HG02678 (cell line): Measurements from ENCODE around the gene PDCD7.

Experiments
- ATAC-seq: cut with Tn5 transposase; IDR thresholded peaks from one replicate; pipeline ENCODE4 v1.9.1; 2021; ENCODE audit warnings: mild to moderate bottlenecking, moderate library complexity; ENCODE audit not compliant: unreplicated experiment

PDCD7 gene

GRCh38 chr15:65092911-65093792 is 40.5 kb downstream of the PDCD7 start:
- no peak for ATAC-seq

DNA sequence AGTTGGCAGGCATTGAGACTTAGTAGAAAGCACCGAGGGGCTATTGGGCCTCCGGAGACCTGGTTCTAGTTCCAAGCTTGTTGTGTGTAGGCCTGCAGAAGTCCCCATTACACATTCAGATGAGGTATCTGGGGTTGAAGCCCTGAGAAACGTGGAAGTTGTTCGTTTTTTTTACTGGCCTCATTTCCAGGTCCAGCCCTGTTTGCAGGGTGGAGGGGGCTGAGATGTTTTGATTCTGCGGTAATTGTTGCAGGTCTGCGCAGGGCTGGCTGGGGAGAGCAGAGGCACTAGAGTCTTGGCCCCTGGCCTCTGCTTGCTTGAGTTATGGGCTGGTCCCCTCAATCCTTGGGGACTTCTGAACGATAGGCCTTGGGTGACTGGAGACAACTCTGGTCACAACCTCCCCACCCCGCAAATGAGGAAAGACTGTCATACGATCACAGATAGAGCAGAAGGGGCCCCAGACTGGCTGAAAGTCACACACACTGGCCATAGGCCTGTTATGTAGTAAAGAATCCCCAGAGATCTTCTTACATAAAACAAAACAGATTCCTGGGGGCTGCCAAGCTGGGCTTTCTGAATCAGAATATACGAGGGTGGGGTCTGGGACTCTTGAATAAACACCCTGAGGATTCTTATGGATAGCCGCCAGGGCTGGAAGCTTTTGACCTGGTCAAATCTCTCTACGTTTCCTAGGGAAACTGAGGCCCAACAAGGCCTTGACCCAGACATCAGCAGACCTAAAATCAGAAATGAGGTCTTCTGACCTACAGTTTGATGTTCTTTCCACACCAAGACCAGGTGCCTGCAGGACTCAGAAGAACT is 41.5 kb downstream of the PDCD7 start:
- no peak for ATAC-seq

DNA sequence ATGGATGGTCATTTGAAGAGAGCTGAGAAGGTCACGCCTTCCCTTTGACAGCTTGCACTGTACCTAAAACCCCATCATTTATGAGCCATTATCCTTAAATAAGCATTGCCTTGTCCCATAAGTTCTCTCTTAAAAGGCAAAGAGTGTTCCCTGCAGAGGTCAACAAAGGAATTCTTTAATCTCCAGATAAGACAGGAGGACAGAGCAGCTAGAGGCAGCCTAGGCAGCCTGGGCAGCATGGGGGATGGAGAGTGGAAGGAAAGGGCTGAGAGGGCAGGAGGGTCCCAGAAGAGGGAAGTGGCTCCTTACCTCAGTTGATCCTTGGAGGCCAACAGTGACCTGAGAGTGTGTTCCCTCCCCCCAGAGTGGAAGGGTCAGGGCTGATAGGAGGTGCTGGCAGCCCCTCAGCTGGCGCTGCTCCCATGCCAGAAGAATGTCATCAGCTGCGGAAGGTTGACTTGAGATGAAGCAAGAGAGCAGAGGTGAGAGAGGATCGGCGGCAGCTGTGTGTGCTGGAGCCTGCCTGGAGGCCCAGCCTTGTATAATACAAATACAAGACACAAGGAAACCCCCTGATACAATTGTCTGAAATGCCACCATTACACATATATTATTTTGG is 44.3 kb downstream of the PDCD7 start:
- no peak for ATAC-seq

GRCh38 chr15:65088643-65089021 is 45.0 kb downstream of the PDCD7 start:
- no peak for ATAC-seq

- ATAC-seq: no peak
These were observed 45.5 kb downstream of the PDCD7 start for GRCh38 chr15:65087873-65088642.

- ATAC-seq: no peak
These were observed 46.2 kb downstream of the PDCD7 start for GRCh38 chr15:65087411-65087810.

DNA sequence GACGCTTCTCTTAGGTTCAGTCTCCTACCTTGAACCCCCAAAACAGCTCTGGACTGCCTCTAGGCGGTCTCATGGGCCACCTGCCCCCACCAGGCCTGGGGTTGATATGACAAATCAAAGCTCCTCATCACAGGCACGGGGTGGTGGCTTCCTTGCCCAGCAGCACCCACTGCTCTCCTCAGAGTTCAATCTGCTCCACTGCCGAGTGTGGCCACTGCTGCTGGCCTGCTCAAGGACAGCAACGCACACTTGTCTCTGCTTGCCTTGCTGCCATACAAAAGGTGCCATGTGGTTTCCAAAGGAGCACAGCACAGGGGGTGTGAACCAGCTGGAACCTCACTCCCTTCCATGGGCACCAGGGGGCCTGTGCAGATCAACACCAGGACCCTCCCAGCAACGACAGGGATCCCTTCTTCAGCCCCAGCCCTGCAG is 46.9 kb downstream of the PDCD7 start:
- no peak for ATAC-seq

DNA sequence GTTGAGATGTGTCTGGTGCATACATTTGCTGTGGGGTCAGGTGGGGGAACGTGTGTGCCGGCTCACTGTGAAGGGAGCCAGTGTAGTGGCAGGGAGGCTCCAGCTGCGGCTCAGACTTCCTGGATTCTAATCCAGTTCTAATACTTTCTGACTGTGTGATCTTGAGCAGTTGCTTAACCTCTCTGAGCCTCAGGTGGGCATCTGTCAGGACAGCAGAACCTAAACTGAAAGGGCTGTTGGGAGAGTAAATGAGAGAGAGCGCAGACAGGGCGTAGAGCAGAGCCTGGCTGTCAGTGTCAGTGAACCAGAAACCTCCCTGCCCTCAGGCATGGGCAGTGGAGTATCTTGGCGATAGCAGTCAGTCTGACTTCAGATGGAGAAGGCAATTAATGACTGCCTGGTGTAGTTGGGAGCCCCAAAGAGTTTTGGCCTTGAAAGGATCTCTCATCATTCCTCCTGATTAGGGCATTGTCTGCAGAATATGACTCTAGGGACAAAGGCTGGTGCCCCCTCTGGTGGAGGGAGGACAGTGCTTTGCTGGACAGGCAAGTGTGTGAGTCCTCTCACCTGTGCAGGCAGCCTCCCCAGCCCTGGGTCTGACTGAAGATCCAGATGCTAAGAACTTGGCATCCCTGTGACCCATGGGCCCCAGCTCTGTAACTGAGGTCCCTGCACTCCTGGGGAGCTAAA is 47.5 kb downstream of the PDCD7 start:
- ATAC-seq: no peak

GRCh38 chr15:65085207-65085753 is 48.3 kb downstream of the PDCD7 start:
- no peak for ATAC-seq

GRCh38 chr15:65084500-65085206 is 49.0 kb downstream of the PDCD7 start:
- ATAC-seq: no peak

DNA sequence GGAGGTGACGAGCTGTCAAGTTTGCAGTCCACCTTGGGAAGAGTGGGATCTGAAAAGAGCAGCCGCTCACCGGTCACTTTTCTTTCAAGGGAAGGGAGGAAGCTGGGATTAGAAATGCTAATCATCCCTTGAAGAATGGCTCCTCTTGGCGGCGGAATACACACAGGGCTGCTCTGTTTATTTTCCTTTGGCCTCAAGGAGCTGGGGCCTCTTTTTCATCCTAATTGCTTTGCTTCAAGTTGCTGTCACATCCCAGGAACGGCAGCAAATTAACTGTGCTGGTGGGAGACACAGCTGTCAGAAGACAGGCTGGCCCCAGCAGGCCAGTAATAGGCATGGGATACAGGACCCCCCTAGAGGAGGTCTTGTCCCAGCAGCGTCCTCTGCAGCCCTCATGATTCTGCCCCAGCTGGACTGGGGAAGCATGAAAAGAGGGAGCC is 50.3 kb downstream of the PDCD7 start:
- no peak for ATAC-seq

DNA sequence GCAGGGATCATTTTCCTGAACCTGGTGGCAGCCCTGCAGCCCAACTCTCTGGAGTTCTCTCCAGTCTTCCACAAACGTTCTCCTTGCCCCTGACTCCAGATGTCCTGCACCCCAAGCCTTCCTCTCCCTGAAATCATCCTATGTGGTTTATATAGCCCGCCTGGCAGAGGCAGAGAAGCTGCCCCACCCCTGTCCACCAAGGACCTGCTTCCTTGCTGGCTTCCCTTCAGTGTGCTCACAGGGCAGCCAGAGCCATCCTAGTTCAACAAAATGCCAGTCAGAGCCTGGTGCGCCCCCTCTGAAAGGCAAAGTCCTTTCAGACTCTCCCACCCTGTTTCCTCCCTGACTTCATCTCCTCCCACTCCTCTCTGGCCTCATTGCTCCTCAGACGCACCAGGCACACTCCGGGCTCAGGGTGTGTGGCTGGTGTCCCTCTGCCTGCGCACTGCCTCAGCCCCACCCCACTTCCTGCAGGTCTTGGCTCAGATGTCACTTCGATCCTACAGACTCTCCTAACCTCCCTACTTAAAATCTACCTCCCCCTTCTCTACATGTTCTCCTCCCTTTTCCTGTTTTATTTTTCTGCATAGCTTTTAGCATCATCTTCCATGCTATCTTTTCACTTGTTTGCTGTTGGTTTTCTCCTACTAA is 51.2 kb downstream of the PDCD7 start:
- no peak for ATAC-seq

GRCh38 chr15:65081758-65082157 is 51.9 kb downstream of the PDCD7 start:
- no peak for ATAC-seq

GRCh38 chr15:65081270-65081669 is 52.3 kb downstream of the PDCD7 start:
- no peak for ATAC-seq

- no peak for ATAC-seq
These were observed 54.0 kb downstream of the PDCD7 start for GRCh38 chr15:65079580-65079979.

DNA sequence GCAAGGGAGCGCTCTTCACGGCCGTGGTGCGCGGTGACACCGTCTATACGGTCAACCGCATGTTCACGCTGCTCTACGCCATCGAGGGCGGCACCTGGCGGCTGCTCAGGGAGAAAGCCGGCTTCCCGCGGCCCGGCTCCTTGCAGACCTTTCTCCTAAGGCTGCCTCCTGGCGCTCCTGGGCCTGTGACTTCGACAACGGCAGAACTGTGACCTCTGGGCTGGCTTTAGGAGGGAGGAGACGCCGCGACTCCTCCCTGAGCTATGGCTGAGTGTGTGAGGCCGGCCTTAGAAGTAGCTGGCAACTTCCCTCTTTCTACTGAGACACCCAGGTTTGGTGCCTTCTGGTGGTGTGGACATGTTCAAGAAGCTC is 55.6 kb downstream of the PDCD7 start:
- no peak for ATAC-seq

- no peak for ATAC-seq
These were observed 56.2 kb downstream of the PDCD7 start for GRCh38 chr15:65077291-65077980.
